ENCODE results near the gene FAM240B.

Gene FAM240B

GRCh38 chr9:38700695-38701094 is 19.2 kb downstream of the FAM240B start:
- DNase-seq (ENCODE audit: low read depth in 2 of 2), result no peak

- DNase-seq (ENCODE audit: low read depth in 2 of 2), result no peak
Measured at GRCh38 chr9:38699337-38699736, 20.6 kb downstream of the FAM240B start.

GRCh38 chr9:38697776-38698300 is 22.1 kb downstream of the FAM240B start:
- no peak for DNase-seq (ENCODE audit: low read depth in 2 of 2)

- no peak for DNase-seq (ENCODE audit: low read depth in 2 of 2)
Measured at GRCh38 chr9:38696999-38697398, 22.9 kb downstream of the FAM240B start.

GRCh38 chr9:38694676-38695075 is 25.3 kb downstream of the FAM240B start:
- no peak for DNase-seq (ENCODE audit: low read depth in 2 of 2)

- DNase-seq (ENCODE audit: low read depth in 2 of 2), result no peak
Measured at GRCh38 chr9:38692707-38693106, 27.2 kb downstream of the FAM240B start.

GRCh38 chr9:38690574-38690973 is 29.4 kb downstream of the FAM240B start:
- DNase-seq (ENCODE audit: low read depth in 2 of 2), result no peak

- no peak for DNase-seq (ENCODE audit: low read depth in 2 of 2)
Measured at GRCh38 chr9:38689678-38690077, 30.3 kb downstream of the FAM240B start.

GRCh38 chr9:38687992-38688391 is 31.9 kb downstream of the FAM240B start:
- DNase-seq (ENCODE audit: low read depth in 2 of 2), result no peak

- DNase-seq (ENCODE audit: low read depth in 2 of 2), result peak in 1 of 2 experiments; percentile 37
Measured at GRCh38 chr9:38687389-38687842, 32.5 kb downstream of the FAM240B start.

GRCh38 chr9:38686933-38687332 is 33.0 kb downstream of the FAM240B start:
- no peak for DNase-seq (ENCODE audit: low read depth in 2 of 2)

GRCh38 chr9:38685535-38685934 is 34.4 kb downstream of the FAM240B start:
- DNase-seq (ENCODE audit: low read depth in 2 of 2), result no peak

- DNase-seq (ENCODE audit: low read depth in 2 of 2), result no peak
Measured at GRCh38 chr9:38683336-38683735, 36.6 kb downstream of the FAM240B start.

GRCh38 chr9:38682713-38683112 is 37.2 kb downstream of the FAM240B start:
- DNase-seq (ENCODE audit: low read depth in 2 of 2), result no peak

GRCh38 chr9:38681747-38682227 is 38.1 kb downstream of the FAM240B start:
- no peak for DNase-seq (ENCODE audit: low read depth in 2 of 2)

- no peak for DNase-seq (ENCODE audit: low read depth in 2 of 2)
Measured at GRCh38 chr9:38680837-38681445, 39.0 kb downstream of the FAM240B start.

GRCh38 chr9:38677660-38678303 is 42.2 kb downstream of the FAM240B start:
- DNase-seq (ENCODE audit: low read depth in 2 of 2), result no peak

- DNase-seq (ENCODE audit: low read depth in 2 of 2), result no peak
Measured at GRCh38 chr9:38675831-38676230, 44.1 kb downstream of the FAM240B start.

- DNase-seq (ENCODE audit: low read depth in 2 of 2), result no peak
Measured at GRCh38 chr9:38675211-38675610, 44.7 kb downstream of the FAM240B start.

GRCh38 chr9:38673399-38674193 is 46.3 kb downstream of the FAM240B start:
- no peak for DNase-seq (ENCODE audit: low read depth in 2 of 2)

GRCh38 chr9:38671748-38672147 is 48.2 kb downstream of the FAM240B start:
- DNase-seq (ENCODE audit: low read depth in 2 of 2), result no peak

GRCh38 chr9:38671372-38671731 is 48.6 kb downstream of the FAM240B start:
- no peak for DNase-seq (ENCODE audit: low read depth in 2 of 2)

Measured in stimulated activated CD4-positive, alpha-beta T cell treated with anti-CD3 and anti-CD28 coated beads, Interleukin-12 subunit alpha, Interleukin-12 subunit beta, amount 100 ng/mL, for 24 hours (primary cell).